ENCODE data around the gene PPP1R3C. TPM values are rescaled to one million over a fixed set of nuclear protein-coding genes. Genes with fewer than 3 reads are reported as not detected.

The PPP1R3C gene
- total and polyA plus RNA-seq, 2 experiments from 2014 or later, result 0.91 to 1.8 TPM

- Histone ChIP-seq H3K4me3 (no peak overlapping the region), H3K27me3 (ENCODE audit: insufficient read depth) (no peaks in the 10 kb centered on the region), H3K27ac (ENCODE audit: low read depth) (no peak overlapping the region), H2AFZ (no peak overlapping the region), H3F3A (replicated peaks; ENCODE audit: low read depth) (no peaks in the 10 kb centered on the region), H3K4me1 (ENCODE audit: insufficient read depth) (no peaks in the 10 kb centered on the region), H3K9me2 (ENCODE audit: insufficient read depth) (no peaks in the 10 kb centered on the region; the same call in 1 of the 2 replicates), H3K4me2 (no peak overlapping the region), H4K20me1 (replicated peaks; ENCODE audit: insufficient read depth) (no peaks in the 10 kb centered on the region), H3K36me3 (ENCODE audit: insufficient read depth) (no peaks in the 10 kb centered on the region), H3K79me2 (replicated peaks; ENCODE audit: insufficient read depth) (no peaks in the 10 kb centered on the region)
- Mint-ChIP-seq H3K36me3 (ENCODE audit: low read depth) (no peaks in the 10 kb centered on the region), H3K27me3 (ENCODE audit: insufficient read depth, low read depth, poor library complexity) (peaks cover 2% of the 10 kb centered on the region), H3K9me3 (no peaks in the 10 kb centered on the region), H3K27ac (no peak overlapping the region), H3K4me1 (no peaks in the 10 kb centered on the region), H3K4me3 (no peak overlapping the region)
- no peak for DNase-seq (ENCODE audit: low spot score)
- TF ChIP-seq EZH2 (IDR thresholded peaks at IDR 0.05; ENCODE audit: low read depth, unreplicated experiment), result no peak
- no peak for TF ChIP-seq JUNB (IDR thresholded peaks at IDR 0.05; ENCODE audit: unreplicated experiment)
- no peak for TF ChIP-seq POLR2AphosphoS5 (IDR thresholded peaks at IDR 0.05; ENCODE audit: low read depth)
- no peak for TF ChIP-seq ETS1 (IDR thresholded peaks at IDR 0.05)
- no peak for TF ChIP-seq STAT1 (IDR thresholded peaks at IDR 0.05; ENCODE audit: unreplicated experiment)
- TF ChIP-seq, protein P1, sequence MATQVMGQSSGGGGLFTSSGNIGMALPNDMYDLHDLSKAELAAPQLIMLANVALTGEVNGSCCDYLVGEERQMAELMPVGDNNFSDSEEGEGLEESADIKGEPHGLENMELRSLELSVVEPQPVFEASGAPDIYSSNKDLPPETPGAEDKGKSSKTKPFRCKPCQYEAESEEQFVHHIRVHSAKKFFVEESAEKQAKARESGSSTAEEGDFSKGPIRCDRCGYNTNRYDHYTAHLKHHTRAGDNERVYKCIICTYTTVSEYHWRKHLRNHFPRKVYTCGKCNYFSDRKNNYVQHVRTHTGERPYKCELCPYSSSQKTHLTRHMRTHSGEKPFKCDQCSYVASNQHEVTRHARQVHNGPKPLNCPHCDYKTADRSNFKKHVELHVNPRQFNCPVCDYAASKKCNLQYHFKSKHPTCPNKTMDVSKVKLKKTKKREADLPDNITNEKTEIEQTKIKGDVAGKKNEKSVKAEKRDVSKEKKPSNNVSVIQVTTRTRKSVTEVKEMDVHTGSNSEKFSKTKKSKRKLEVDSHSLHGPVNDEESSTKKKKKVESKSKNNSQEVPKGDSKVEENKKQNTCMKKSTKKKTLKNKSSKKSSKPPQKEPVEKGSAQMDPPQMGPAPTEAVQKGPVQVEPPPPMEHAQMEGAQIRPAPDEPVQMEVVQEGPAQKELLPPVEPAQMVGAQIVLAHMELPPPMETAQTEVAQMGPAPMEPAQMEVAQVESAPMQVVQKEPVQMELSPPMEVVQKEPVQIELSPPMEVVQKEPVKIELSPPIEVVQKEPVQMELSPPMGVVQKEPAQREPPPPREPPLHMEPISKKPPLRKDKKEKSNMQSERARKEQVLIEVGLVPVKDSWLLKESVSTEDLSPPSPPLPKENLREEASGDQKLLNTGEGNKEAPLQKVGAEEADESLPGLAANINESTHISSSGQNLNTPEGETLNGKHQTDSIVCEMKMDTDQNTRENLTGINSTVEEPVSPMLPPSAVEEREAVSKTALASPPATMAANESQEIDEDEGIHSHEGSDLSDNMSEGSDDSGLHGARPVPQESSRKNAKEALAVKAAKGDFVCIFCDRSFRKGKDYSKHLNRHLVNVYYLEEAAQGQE (IDR thresholded peaks at IDR 0.05; ENCODE audit: unreplicated experiment), result no peak
- TF ChIP-seq ZNF114 (CRISPR knock-in tag; IDR thresholded peaks at IDR 0.05), result no peak
- no peak for TF ChIP-seq CREB1 (CRISPR knock-in tag; IDR thresholded peaks at IDR 0.05; ENCODE audit: low read depth)
- TF ChIP-seq, protein P2, sequence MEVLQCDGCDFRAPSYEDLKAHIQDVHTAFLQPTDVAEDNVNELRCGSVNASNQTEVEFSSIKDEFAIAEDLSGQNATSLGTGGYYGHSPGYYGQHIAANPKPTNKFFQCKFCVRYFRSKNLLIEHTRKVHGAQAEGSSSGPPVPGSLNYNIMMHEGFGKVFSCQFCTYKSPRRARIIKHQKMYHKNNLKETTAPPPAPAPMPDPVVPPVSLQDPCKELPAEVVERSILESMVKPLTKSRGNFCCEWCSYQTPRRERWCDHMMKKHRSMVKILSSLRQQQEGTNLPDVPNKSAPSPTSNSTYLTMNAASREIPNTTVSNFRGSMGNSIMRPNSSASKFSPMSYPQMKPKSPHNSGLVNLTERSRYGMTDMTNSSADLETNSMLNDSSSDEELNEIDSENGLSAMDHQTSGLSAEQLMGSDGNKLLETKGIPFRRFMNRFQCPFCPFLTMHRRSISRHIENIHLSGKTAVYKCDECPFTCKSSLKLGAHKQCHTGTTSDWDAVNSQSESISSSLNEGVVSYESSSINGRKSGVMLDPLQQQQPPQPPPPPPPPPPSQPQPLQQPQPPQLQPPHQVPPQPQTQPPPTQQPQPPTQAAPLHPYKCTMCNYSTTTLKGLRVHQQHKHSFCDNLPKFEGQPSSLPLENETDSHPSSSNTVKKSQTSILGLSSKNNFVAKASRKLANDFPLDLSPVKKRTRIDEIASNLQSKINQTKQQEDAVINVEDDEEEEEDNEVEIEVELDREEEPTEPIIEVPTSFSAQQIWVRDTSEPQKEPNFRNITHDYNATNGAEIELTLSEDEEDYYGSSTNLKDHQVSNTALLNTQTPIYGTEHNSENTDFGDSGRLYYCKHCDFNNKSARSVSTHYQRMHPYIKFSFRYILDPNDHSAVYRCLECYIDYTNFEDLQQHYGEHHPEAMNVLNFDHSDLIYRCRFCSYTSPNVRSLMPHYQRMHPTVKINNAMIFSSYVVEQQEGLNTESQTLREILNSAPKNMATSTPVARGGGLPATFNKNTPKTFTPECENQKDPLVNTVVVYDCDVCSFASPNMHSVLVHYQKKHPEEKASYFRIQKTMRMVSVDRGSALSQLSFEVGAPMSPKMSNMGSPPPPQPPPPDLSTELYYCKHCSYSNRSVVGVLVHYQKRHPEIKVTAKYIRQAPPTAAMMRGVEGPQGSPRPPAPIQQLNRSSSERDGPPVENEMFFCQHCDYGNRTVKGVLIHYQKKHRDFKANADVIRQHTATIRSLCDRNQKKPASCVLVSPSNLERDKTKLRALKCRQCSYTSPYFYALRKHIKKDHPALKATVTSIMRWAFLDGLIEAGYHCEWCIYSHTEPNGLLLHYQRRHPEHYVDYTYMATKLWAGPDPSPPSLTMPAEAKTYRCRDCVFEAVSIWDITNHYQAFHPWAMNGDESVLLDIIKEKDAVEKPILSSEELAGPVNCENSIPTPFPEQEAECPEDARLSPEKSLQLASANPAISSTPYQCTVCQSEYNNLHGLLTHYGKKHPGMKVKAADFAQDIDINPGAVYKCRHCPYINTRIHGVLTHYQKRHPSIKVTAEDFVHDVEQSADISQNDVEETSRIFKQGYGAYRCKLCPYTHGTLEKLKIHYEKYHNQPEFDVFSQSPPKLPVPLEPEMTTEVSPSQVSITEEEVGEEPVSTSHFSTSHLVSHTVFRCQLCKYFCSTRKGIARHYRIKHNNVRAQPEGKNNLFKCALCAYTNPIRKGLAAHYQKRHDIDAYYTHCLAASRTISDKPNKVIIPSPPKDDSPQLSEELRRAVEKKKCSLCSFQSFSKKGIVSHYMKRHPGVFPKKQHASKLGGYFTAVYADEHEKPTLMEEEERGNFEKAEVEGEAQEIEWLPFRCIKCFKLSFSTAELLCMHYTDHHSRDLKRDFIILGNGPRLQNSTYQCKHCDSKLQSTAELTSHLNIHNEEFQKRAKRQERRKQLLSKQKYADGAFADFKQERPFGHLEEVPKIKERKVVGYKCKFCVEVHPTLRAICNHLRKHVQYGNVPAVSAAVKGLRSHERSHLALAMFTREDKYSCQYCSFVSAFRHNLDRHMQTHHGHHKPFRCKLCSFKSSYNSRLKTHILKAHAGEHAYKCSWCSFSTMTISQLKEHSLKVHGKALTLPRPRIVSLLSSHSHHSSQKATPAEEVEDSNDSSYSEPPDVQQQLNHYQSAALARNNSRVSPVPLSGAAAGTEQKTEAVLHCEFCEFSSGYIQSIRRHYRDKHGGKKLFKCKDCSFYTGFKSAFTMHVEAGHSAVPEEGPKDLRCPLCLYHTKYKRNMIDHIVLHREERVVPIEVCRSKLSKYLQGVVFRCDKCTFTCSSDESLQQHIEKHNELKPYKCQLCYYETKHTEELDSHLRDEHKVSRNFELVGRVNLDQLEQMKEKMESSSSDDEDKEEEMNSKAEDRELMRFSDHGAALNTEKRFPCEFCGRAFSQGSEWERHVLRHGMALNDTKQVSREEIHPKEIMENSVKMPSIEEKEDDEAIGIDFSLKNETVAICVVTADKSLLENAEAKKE (CRISPR knock-in tag; IDR thresholded peaks at IDR 0.05), result no peak
- no peak for TF ChIP-seq ZNF331 (CRISPR knock-in tag; IDR thresholded peaks at IDR 0.05; ENCODE audit: low read depth)
- no peak for TF ChIP-seq NANOG (IDR thresholded peaks at IDR 0.05; ENCODE audit: borderline replicate concordance)
- no peak for TF ChIP-seq EZH2phosphoT487 (IDR thresholded peaks at IDR 0.05; ENCODE audit: unreplicated experiment)
- TF ChIP-seq CTCF (conservative IDR thresholded peaks at IDR 0.05; ENCODE audit: low read depth in 2 of 2), result no peak
- ATAC-seq, result no peak
Measured at GRCh38 chr10:91590904-91591796, 41.7 kb downstream of the PPP1R3C start.

Measured in GM23338 (cell line).